GM12874 (cell line): Measurements from ENCODE around the gene SAYSD1.

Source experiments
- CTCF ChIP-seq: IDR thresholded peaks from 2 replicates; pipeline ENCODE4 v1.5.1; 2011; ENCODE audit warnings: low read depth, mild to moderate bottlenecking, control low read depth, low read length, moderate library complexity; ENCODE audit not compliant: insufficient read depth

The SAYSD1 gene

GRCh38 chr6:39144481-39145173 lies 29.6 kb upstream of the SAYSD1 start:
- no peak for TF ChIP-seq CTCF

- no peak for TF ChIP-seq CTCF
Observed at GRCh38 chr6:39143238-39143930, 28.4 kb upstream of the SAYSD1 start.

GRCh38 chr6:39140556-39141167 lies 25.7 kb upstream of the SAYSD1 start:
- no peak for TF ChIP-seq CTCF

- no peak for TF ChIP-seq CTCF
Observed at GRCh38 chr6:39137245-39137644, 22.3 kb upstream of the SAYSD1 start.

GRCh38 chr6:39130691-39131090 lies 15.7 kb upstream of the SAYSD1 start:
- no peak for TF ChIP-seq CTCF

GRCh38 chr6:39128832-39129231 lies 13.8 kb upstream of the SAYSD1 start:
- no peak for TF ChIP-seq CTCF

GRCh38 chr6:39128106-39128505 lies 13.1 kb upstream of the SAYSD1 start:
- TF ChIP-seq CTCF, result no peak
